Left lung (tissue), 10 donors: ENCODE measurements around the gene SLC29A4. TPM values are rescaled to one million over a fixed set of nuclear protein-coding genes. Genes with fewer than 3 reads are reported as not detected.
"Not testable (repeated sequence)": the region's sequence is repeated elsewhere in the genome, so short reads cannot be mapped to it uniquely, and the experiment has no call there.

ENCODE experiments used
- ATAC-seq: fragments of 200-7000 bp; cut with Tn5 transposase; one replicate; pipeline ENCODE4 v1.9.1; 2020; ENCODE audit warnings: moderate library complexity
- DNase-seq, 4 donors: peaks; one replicate each; pipeline ENCODE4 v3.0.0-alpha.2; 2013 to 2020
- H3K27ac ChIP-seq, 2 donors: fragments of 200-600 bp; sonication (generic) in 1 of 2; one replicate each; pipeline versions ENCODE4 v1.5.0 to v1.8.0; 2020 to 2021
- H3K27me3 ChIP-seq, 2 donors: fragments of 200-600 bp; sonication (generic) in 1 of 2; one replicate each; pipeline versions ENCODE4 v1.5.0 to v1.8.0; 2020 to 2021
- H3K36me3 ChIP-seq, 2 donors: fragments of 200-600 bp; sonication (generic) in 1 of 2; one replicate each; pipeline versions ENCODE4 v1.5.0 to v1.8.0; 2020 to 2021
- H3K4me1 ChIP-seq, 2 donors: fragments of 200-600 bp; one replicate each; pipeline ENCODE4 v1.8.0; 2021
- H3K4me3 ChIP-seq, 2 donors: fragments of 200-600 bp; sonication (generic) in 1 of 2; one replicate each; pipeline versions ENCODE4 v1.5.0 to v1.8.0; 2020 to 2021; ENCODE audit warnings: mild to moderate bottlenecking in 1 of 2
- H3K9me3 ChIP-seq, 2 donors: fragments of 200-600 bp; sonication (generic) in 1 of 2; one replicate each; pipeline versions ENCODE4 v1.5.0 to v1.8.0; 2020 to 2021
- intact Hi-C, 2 donors: fragments of 100-400 bp; cut with DNase I; formaldehyde crosslinking; loops; one replicate each; pipeline versions ENCODE4 v1.11.2 to v1.14.2; 2022
- polyA plus RNA-seq, 6 donors: library from polyadenylated mRNA; unstranded; fragments of 120-200 nt; gene quantifications; one replicate each; pipeline ENCODE4 v1.2.1, GENCODE V29; 2013; ENCODE audit not compliant: insufficient read length in 6 of 6
- total RNA-seq, 2 donors: library from RNA; stranded (reverse); fragmentation: NEBNext Ultra II Directional; extraction: Animal tissue kit (Norgen Biotek cat#: 25700); gene quantifications; one replicate each; pipeline ENCODE4 v1.2.1, GENCODE V29; 2021
- TF ChIP-seq, protein P1 (sequence below), 2 donors: fragments of 200-600 bp; sonication (generic) in 1 of 2; IDR thresholded peaks; one replicate each; pipeline versions ENCODE4 v1.5.0 to v1.8.0; 2021; ENCODE audit warnings: antibody characterized with exemption in 2 of 2
- donor health status: DM: no; HTN: yes; CAD: no.
- donor health status: DM: no; HTN: no; CAD: no.

SLC29A4 gene
- total and polyA plus RNA-seq, 8 donors, result 1.2 to 35.0 (median 21.0) TPM

DNA sequence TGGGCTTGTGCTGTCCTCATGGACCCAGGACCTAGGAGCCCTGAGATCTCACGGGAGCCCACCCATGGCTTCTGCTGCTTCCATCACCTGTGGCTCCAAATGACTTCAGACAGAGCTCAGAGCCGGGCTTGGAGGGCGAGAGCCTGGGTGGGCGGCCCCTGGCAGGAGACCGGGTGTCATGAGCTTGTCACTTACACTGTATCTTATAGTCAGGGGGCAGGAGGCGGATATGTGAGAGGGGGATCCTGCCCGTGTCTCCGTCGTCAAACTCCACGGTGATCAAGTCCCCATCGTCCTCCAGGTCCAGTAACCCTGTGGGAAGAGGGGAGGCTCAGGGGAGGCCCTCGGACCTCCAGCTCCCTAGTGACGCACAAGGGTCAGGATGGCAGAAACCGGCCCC, 33.0 kb downstream of the SLC29A4 start:
- peak in 1 of 4 donors; percentile 60 for DNase-seq
- Histone ChIP-seq H3K27ac (no peak overlapping the region), H3K36me3 (peaks cover 0 to 97% of the 10 kb centered on the region in 2 donors), H3K9me3 (peaks cover 0 to 9% of the 10 kb centered on the region in 2 donors), H3K4me1 (no peaks in the 10 kb centered on the region), H3K27me3 (no peaks in the 10 kb centered on the region), H3K4me3 (no peak overlapping the region)
- ATAC-seq, result no peak
- intact Hi-C loops, result no loop called here
- TF ChIP-seq, protein P1, sequence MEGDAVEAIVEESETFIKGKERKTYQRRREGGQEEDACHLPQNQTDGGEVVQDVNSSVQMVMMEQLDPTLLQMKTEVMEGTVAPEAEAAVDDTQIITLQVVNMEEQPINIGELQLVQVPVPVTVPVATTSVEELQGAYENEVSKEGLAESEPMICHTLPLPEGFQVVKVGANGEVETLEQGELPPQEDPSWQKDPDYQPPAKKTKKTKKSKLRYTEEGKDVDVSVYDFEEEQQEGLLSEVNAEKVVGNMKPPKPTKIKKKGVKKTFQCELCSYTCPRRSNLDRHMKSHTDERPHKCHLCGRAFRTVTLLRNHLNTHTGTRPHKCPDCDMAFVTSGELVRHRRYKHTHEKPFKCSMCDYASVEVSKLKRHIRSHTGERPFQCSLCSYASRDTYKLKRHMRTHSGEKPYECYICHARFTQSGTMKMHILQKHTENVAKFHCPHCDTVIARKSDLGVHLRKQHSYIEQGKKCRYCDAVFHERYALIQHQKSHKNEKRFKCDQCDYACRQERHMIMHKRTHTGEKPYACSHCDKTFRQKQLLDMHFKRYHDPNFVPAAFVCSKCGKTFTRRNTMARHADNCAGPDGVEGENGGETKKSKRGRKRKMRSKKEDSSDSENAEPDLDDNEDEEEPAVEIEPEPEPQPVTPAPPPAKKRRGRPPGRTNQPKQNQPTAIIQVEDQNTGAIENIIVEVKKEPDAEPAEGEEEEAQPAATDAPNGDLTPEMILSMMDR (IDR thresholded peaks at IDR 0.05), result no peak

DNA sequence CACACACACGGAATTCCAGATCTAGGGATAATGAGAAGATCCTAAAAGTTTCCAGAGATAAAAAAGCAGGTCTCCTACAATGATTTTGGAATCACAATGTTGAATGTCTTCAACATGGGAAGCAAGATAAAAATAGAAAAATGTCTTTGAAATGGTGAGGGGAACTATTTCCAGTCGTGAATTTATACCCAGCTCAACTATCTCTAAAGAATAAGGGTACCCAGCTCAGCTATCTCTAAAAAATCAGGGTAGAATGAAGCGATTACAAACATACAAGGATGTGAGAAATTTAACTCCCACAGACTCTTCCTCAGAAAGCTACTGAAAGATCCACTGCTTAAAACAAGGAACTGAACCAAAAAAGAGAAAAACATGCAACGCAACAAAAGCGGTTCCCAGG, 35.9 kb downstream of the SLC29A4 start:
- H3K9me3 ChIP-seq, DNase-seq, H3K4me1 ChIP-seq, H3K27me3 ChIP-seq, H3K4me3 ChIP-seq, ATAC-seq, H3K27ac ChIP-seq, intact Hi-C loops: not testable (repeated sequence)
- H3K36me3 ChIP-seq, result peaks cover 0 to 99% of the 10 kb centered on the region in 2 donors

DNA sequence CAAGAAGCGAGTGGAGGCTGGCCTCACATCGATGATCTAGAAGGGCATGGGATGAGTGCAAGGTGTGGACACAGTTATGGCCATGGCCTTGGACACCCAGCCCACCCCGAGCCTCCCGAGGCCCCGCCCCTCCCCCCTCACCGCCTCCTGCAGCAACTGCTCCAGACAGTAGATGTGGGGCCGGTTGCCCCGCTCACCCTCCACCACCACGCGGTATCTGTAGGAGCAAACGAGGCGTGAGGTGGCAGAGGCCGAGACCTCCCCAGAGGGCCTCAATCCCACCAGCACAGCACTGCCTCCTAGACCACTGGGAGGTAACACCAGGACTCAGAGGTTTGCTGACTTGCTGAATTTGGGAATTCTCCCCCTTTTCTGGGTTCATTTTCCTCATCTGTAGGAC, 37.6 kb downstream of the SLC29A4 start:
- Histone ChIP-seq H3K36me3 (peaks cover 0 to 99% of the 10 kb centered on the region in 2 donors), H3K27ac (no peak overlapping the region), H3K4me1 (no peaks in the 10 kb centered on the region), H3K9me3 (peaks cover 0 to 9% of the 10 kb centered on the region in 2 donors), H3K27me3 (no peaks in the 10 kb centered on the region), H3K4me3 (no peak overlapping the region)
- intact Hi-C loops, result no loop called here
- ATAC-seq, result no peak
- DNase-seq, result peak in 1 of 4 donors; percentile 55
- TF ChIP-seq, protein P1 (IDR thresholded peaks at IDR 0.05), result no peak

DNA sequence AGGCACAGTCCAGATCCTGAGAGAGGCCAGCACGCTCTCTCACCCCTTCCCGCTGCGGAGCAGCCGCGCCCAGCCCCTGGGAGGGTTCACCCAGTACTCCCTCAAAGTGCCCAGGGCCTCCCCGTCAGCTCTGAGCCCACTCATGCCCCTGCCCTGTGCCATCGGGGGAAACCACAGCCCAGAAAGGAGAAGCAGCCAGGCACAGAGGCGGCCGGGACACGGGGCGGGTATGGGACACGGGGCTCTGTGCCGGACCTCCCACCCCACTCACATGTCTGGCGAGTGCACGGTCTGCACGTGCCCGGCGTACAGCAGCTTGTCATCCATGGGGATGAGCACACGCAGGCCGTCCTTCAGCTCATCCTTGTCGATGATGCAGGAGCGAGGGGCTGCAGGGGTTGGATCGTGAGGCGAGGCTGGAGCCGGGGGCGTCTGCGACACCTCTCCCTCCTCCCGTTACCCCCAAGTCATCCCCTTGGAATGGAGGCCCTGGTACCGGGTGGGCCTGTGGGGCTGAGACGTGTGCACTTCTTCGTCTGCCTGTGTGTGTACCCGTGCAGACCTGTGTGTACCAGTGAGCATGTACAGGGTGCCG, 38.2 kb downstream of the SLC29A4 start:
- no peak for ATAC-seq
- DNase-seq, result peak in 1 of 4 donors; percentile 49
- Histone ChIP-seq H3K4me1 (no peaks in the 10 kb centered on the region), H3K27me3 (no peaks in the 10 kb centered on the region), H3K4me3 (no peak overlapping the region), H3K9me3 (peaks cover 0 to 9% of the 10 kb centered on the region in 2 donors), H3K27ac (no peak overlapping the region), H3K36me3 (peaks cover 0 to 99% of the 10 kb centered on the region in 2 donors)
- intact Hi-C loops, result no loop called here
- TF ChIP-seq, protein P1 (IDR thresholded peaks at IDR 0.05), result no peak

DNA sequence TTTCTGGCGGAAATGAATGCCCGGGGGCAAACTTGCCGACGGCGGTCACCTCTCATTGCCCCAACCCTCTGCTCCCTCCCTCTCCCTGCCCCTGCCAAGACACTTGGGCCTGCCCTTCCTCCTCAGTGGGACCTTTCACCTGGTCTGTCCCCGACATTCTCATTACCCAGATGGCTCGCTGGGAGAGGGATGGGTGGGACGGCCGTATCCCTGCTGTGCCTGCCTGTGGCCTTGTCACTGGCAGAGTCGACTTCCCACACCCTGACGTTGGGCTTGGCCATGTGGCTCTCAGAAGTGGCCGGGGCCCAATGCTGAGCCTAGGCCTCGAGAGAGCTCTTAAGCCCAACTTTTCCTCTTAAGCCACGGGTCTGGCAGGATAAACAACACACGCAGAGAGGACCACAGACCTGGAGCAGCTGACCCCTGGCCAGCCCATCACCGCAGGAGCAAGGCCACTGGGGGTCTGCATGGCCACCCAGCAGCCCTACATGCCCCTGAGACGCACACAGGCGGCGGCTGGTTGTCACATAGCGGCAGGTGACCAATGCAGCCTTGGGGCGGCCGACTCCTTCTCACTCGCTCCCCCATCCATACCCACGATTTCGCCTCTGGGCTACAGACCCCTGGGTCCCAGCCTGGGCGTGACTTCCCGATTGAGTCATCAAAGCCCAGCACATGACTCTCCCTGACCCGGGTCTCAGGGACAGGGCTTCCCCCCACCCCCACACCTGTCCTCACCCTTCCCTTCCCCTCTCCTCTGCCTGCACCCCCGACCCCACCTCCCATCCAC, 40.1 kb downstream of the SLC29A4 start:
- H3K36me3 ChIP-seq, result peaks cover 0 to 98% of the 10 kb centered on the region in 2 donors
- intact Hi-C loops, result no loop called here
- H3K27ac ChIP-seq, result no peak overlapping the region
- H3K27me3 ChIP-seq, result no peaks in the 10 kb centered on the region
- TF ChIP-seq, protein P1 (IDR thresholded peaks at IDR 0.05), result no peak
- peaks cover 0 to 9% of the 10 kb centered on the region in 2 donors for H3K9me3 ChIP-seq
- no peaks in the 10 kb centered on the region for H3K4me1 ChIP-seq
- DNase-seq, result peak in 1 of 4 donors; percentile 59
- H3K4me3 ChIP-seq, result no peak overlapping the region
- ATAC-seq, result no peak

DNA sequence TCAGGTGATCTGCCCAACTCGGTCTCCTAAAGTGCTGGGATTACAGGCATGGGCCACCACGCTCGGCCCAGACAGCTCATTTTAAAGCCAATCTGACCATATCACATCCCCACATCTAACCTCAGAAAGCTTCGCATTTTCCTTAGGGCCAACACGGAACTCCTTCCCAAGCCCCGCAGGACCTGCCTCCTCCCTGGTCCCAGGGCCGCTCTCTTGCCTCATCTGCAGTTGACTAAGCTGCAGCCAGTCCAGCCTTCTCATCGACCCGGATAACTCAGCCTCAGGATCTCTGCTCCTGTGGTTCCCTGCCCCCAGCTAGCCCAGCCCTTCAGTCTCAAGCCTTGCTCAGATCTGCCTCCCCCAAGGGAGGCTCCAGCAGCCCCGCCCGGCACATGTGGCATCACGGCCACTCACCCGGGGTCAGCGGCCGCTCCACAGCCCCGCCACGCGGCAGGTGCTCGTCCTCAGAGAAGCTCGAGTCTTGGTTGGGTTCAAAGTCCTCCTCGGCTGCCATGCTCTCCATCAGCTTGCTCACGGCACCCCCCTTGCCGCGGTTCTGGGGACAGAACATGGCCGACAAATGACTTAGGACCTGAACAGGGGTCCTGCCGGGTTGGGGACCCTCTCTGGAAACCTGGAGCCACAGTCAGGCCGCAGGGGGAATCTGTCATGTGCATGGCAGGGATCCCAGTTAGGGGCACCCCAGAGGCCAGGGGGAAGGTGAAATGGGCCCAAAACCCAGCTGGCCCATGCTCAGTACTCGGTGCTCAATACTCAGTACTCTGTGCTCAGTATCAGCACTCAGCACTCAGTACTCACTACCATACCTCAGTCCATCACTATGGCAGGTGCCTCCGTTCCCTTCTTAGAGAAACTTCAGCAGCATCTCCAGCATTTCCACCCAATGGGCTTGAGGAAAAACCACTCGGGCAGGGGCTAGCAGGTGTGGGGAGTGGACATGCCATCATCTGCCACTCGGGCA, 41.3 kb downstream of the SLC29A4 start:
- H3K4me3 ChIP-seq, H3K9me3 ChIP-seq, intact Hi-C loops, H3K27me3 ChIP-seq, H3K4me1 ChIP-seq, H3K27ac ChIP-seq, ATAC-seq: not testable (repeated sequence)
- DNase-seq, result peak in 1 of 4 donors; percentile 61
- H3K36me3 ChIP-seq, result peaks cover 0 to 98% of the 10 kb centered on the region in 2 donors
